Psoas muscle (tissue), 8 donors: ENCODE measurements around the gene ACTL7B. TPM values are rescaled to one million over a fixed set of nuclear protein-coding genes. Genes with fewer than 3 reads are reported as not detected.

Experiments
- ATAC-seq, 4 donors: fragments of 200-7000 bp; cut with Tn5 transposase; one replicate each; pipeline ENCODE4 v1.9.1; 2020; ENCODE audit warnings: moderate library complexity in 3 of 4, mild to moderate bottlenecking in 2 of 4
- DNase-seq, 2 donors: peaks; one replicate each; pipeline ENCODE4 v3.0.0-alpha.2; 2020
- H3K27ac ChIP-seq: fragments of 200-600 bp; one replicate; pipeline ENCODE4 v1.8.0; 2022
- H3K27me3 ChIP-seq, 3 donors: fragments of 200-600 bp in 1 of 3; one replicate each; pipeline versions ENCODE4 v1.6.1 to v1.8.0; 2013 to 2022; ENCODE audit warnings: low read length in 2 of 3, mild to moderate bottlenecking in 2 of 3, moderate library complexity in 1 of 3; ENCODE audit not compliant: insufficient read depth in 3 of 3
- H3K36me3 ChIP-seq, 2 donors: fragments of 200-600 bp in 1 of 2; one replicate each; pipeline versions ENCODE4 v1.6.1 to v1.8.0; 2013 to 2022; ENCODE audit warnings: low read depth in 1 of 2, mild to moderate bottlenecking in 1 of 2, moderate library complexity in 1 of 2; ENCODE audit not compliant: insufficient read depth in 1 of 2
- H3K4me1 ChIP-seq: fragments of 200-600 bp; one replicate; pipeline ENCODE4 v1.8.0; 2022
- H3K4me3 ChIP-seq: fragments of 200-600 bp; one replicate; pipeline ENCODE4 v1.8.0; 2022; ENCODE audit warnings: mild to moderate bottlenecking
- H3K9me3 ChIP-seq: fragments of 200-600 bp; one replicate; pipeline ENCODE4 v1.8.0; 2022
- WGBS, 3 donors: extraction: QIAGEN DNeasy Blood & Tissue Kit; methylation state at CpG; one replicate each; pipeline versions ENCODE4 v1.1.6 to v1.1.7; 2013; 5-methylcytosine and 5-hydroxymethylcytosine counted together
- intact Hi-C, 2 donors: fragments of 100-400 bp; cut with DNase I; formaldehyde crosslinking; loops; one replicate each; pipeline versions ENCODE4 v1.11.0 to v1.14.2; 2022
- polyA plus RNA-seq, 3 donors: library from polyadenylated mRNA; stranded (reverse); fragments of 200-250 nt; gene quantifications; one replicate each; pipeline ENCODE4 v1.2.3, GENCODE V29; 2013
- total RNA-seq, 4 donors: library from RNA; stranded (reverse); fragmentation: NEBNext Ultra II Directional in 2 of 4; extraction: Animal tissue kit (Norgen Biotek cat#: 25700) in 2 of 4; gene quantifications; one replicate each; pipeline versions ENCODE4 v1.2.1 to v1.2.4, GENCODE V29; 2021 to 2023
- TF ChIP-seq, protein P1 (sequence below): fragments of 200-600 bp; IDR thresholded peaks from one replicate; pipeline ENCODE4 v1.8.0; 2022; ENCODE audit warnings: antibody characterized with exemption
- donor health status: healthy with polysubstance abuse.
- donor health status: DM: no; HTN: no; CAD: no; lungs with moderate emphysema.
- donor health status: Bipolar disorder and iron deficiency.
- donor health status: healthy.
- donor health status: DM: yes; HTN: yes; CAD: no.
- donor health status: DM: no; HTN: no; CAD: no.
- donor health status: DM: no; HTN: no; CAD: no.
- donor health status: DM: yes; HTN: yes; CAD: no.

Gene ACTL7B
- total and polyA plus RNA-seq, 7 donors: not detected

DNA sequence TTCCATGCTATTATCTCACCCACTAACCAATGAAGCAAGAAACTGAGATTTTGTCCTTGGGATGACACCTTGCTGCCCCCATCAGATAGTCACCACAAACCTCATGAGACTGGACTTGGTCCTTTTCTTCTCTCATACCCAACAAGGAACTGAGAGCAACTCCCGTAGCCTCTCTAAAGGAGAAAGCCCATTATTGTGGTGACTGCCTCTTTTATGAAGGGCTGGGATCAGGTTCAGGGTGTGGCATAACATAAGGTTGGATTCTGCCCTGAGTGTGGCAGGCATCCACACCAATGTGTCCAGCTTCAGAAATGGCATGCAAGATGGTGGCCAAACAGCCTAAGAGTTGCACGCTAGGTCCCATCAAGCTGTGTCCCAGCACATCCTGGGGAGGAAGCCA, 5.0 kb upstream of the ACTL7B start:
- H3K36me3 ChIP-seq: no peaks in the 10 kb centered on the region
- 92 to 97% (median 96%) methylated on average over 2 of the region's 2 CpGs for WGBS, 3 donors
- H3K4me3 ChIP-seq: no peak overlapping the region
- H3K4me1 ChIP-seq: no peaks in the 10 kb centered on the region
- H3K9me3 ChIP-seq: no peaks in the 10 kb centered on the region
- TF ChIP-seq, protein P1, sequence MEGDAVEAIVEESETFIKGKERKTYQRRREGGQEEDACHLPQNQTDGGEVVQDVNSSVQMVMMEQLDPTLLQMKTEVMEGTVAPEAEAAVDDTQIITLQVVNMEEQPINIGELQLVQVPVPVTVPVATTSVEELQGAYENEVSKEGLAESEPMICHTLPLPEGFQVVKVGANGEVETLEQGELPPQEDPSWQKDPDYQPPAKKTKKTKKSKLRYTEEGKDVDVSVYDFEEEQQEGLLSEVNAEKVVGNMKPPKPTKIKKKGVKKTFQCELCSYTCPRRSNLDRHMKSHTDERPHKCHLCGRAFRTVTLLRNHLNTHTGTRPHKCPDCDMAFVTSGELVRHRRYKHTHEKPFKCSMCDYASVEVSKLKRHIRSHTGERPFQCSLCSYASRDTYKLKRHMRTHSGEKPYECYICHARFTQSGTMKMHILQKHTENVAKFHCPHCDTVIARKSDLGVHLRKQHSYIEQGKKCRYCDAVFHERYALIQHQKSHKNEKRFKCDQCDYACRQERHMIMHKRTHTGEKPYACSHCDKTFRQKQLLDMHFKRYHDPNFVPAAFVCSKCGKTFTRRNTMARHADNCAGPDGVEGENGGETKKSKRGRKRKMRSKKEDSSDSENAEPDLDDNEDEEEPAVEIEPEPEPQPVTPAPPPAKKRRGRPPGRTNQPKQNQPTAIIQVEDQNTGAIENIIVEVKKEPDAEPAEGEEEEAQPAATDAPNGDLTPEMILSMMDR: no peak
- intact Hi-C loops: no loop called here
- no peak overlapping the region for H3K27ac ChIP-seq
- ATAC-seq (no peak), DNase-seq (no peak)
- H3K27me3 ChIP-seq: no peaks in the 10 kb centered on the region

DNA sequence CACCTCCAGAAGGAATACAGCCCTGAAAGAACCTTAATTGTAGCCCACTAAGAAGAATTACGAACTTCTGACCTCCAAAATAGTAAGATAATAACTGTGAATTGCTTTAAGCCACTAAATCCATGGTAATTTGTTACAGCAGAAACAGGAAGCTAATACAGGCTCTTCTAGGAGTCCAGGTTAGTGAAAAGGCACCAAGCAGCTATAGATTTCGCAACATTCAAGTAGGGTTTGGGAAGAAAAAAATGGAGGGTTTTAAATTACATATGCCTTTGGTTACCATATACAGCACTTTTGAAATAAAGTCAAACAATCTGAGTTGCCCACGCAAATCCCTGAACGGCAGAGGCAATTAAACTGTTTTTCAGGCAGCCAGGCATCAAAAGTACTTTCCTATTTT, 4.6 kb upstream of the ACTL7B start:
- no peaks in the 10 kb centered on the region for H3K27me3 ChIP-seq
- H3K9me3 ChIP-seq: no peaks in the 10 kb centered on the region
- no peak overlapping the region for H3K27ac ChIP-seq
- no peaks in the 10 kb centered on the region for H3K36me3 ChIP-seq
- DNase-seq: no peak
- TF ChIP-seq, protein P1: no peak
- ATAC-seq: no peak
- H3K4me3 ChIP-seq: no peak overlapping the region
- intact Hi-C loops: no loop called here
- H3K4me1 ChIP-seq: no peaks in the 10 kb centered on the region
- WGBS, 3 donors: 74 to 80% (median 80%) methylated on average over 4 of the region's 4 CpGs

DNA sequence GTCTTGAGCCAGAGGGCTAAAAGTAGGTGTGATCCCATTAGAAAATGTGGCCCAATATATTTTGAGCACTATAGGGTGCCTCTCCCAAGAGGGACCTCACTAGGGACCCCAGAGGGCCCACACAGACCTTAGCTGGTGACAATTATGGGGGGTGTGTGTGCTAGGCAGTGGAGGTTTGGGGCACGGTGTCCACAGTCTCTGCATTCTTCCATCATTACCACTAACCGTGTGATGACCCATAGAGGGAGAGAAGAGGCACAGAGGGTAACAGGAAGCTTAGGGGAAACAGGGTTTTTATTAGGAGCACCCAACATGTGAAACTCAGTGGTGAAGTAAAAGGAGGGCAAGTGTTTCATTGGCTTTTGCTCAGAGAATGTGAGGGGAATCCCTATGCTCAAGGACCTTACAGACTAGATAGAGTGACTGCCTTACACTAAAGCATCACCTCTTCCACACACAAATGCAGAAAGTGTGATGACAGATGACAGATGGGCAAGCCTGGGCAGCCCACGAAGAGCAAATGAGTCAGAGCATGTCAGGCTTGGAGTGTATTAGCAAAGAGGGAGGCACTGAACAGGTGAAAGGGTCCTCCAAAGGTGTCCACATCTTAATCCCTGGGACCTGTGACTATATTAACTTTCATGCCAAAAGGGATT, 3.8 kb upstream of the ACTL7B start:
- intact Hi-C loops: no loop called here
- no peak overlapping the region for H3K4me3 ChIP-seq
- no peaks in the 10 kb centered on the region for H3K36me3 ChIP-seq
- ATAC-seq: no peak
- TF ChIP-seq, protein P1: no peak
- WGBS, 3 donors: 74 to 82% (median 76%) methylated on average over 3 of the region's 3 CpGs
- no peak overlapping the region for H3K27ac ChIP-seq
- DNase-seq: no peak
- no peaks in the 10 kb centered on the region for H3K27me3 ChIP-seq
- H3K9me3 ChIP-seq: no peaks in the 10 kb centered on the region
- no peaks in the 10 kb centered on the region for H3K4me1 ChIP-seq

DNA sequence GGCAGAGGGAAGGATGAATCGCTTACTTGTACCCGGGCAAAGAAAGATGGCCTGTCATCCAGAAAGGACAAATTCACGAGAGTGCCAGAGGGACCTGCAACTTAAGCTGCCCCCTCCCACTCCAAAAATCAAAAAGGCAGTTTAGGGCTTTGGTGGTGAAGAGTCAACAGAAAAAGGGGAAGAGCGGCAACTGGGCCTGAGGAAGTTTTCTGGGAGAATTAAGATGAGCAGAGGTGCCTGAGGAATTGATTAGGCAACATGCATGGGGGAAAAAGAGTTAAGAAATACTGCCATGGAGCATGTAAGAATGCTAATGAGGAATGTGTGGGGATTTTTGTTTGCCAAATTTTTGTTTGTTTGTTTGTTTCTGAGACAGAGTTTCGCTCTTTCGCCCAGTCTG, 1.8 kb upstream of the ACTL7B start:
- TF ChIP-seq, protein P1: no peak
- H3K27me3 ChIP-seq: no peaks in the 10 kb centered on the region
- no peak overlapping the region for H3K4me3 ChIP-seq
- ATAC-seq (no peak), DNase-seq (no peak)
- no peaks in the 10 kb centered on the region for H3K4me1 ChIP-seq
- H3K27ac ChIP-seq: no peak overlapping the region
- intact Hi-C loops: no loop called here
- 93 to 95% (median 94%) methylated on average over 6 of the region's 6 CpGs for WGBS, 3 donors
- H3K36me3 ChIP-seq: no peaks in the 10 kb centered on the region
- no peaks in the 10 kb centered on the region for H3K9me3 ChIP-seq

- no peak for ATAC-seq
- Histone ChIP-seq H3K9me3 (no peaks in the 10 kb centered on the region), H3K36me3 (no peaks in the 10 kb centered on the region), H3K4me1 (no peaks in the 10 kb centered on the region), H3K27ac (no peak overlapping the region), H3K27me3 (no peaks in the 10 kb centered on the region), H3K4me3 (no peak overlapping the region)
- 97% methylated on average over 25 of the region's 25 CpGs for WGBS, 3 donors
- intact Hi-C loops: no loop called here
- no peak for DNase-seq
- TF ChIP-seq, protein P1: no peak
Observed at GRCh38 chr9:108855529-108855886, 278 bp downstream of the ACTL7B start.
